ENCODE measurements around the gene TTLL10. TPM values are rescaled to one million over a fixed set of nuclear protein-coding genes. Genes with fewer than 3 reads are reported as not detected.
A peak's percentile ranks its signal among the peaks of the same experiment; 100 is the strongest.

The TTLL10 gene
- total RNA-seq, 2 experiments from 2014 or later, result not detected

- H3K4me3 Mint-ChIP-seq, result no peak overlapping the region
- H3K9me3 Mint-ChIP-seq, result no peaks in the 10 kb centered on the region
- H3K27ac Mint-ChIP-seq, result no peak overlapping the region
- no peaks in the 10 kb centered on the region for H3K27me3 Mint-ChIP-seq
- peaks cover 17% of the 10 kb centered on the region for H3K4me1 Mint-ChIP-seq
- H3K36me3 Mint-ChIP-seq, result peaks cover 35% of the 10 kb centered on the region
- DNase-seq, result no peak
These were observed 55.1 kb downstream of the TTLL10 start for GRCh38 chr1:1228596-1229321.

GRCh38 chr1:1229770-1230169, 56.1 kb downstream of the TTLL10 start:
- peaks cover 26% of the 10 kb centered on the region for H3K4me1 Mint-ChIP-seq
- H3K4me3 Mint-ChIP-seq, result peak overlapping the region; percentile 93
- no peaks in the 10 kb centered on the region for H3K27me3 Mint-ChIP-seq
- H3K27ac Mint-ChIP-seq, result no peak overlapping the region
- DNase-seq, result no peak
- H3K9me3 Mint-ChIP-seq, result no peaks in the 10 kb centered on the region
- H3K36me3 Mint-ChIP-seq, result peaks cover 43% of the 10 kb centered on the region

- Mint-ChIP-seq H3K27me3 (no peaks in the 10 kb centered on the region), H3K36me3 (peaks cover 38% of the 10 kb centered on the region), H3K4me3 (peak overlapping the region; percentile 93), H3K9me3 (no peaks in the 10 kb centered on the region), H3K27ac (peak overlapping the region; percentile 86), H3K4me1 (peaks cover 26% of the 10 kb centered on the region)
- no peak for DNase-seq
These were observed 57.1 kb downstream of the TTLL10 start for GRCh38 chr1:1230656-1231399.

GRCh38 chr1:1231400-1232207, 57.9 kb downstream of the TTLL10 start, which contains the start of gene SDF4:
SDF4 (minus strand) TSS chr1:1232001; CDS start chr1:1228772, 3,229 bp downstream.
- H3K27me3 Mint-ChIP-seq, result no peaks in the 10 kb centered on the region
- H3K36me3 Mint-ChIP-seq, result peaks cover 36% of the 10 kb centered on the region
- H3K4me1 Mint-ChIP-seq, result peaks cover 26% of the 10 kb centered on the region
- H3K27ac Mint-ChIP-seq, result peak within 1 kb of the TSS; percentile 86
- peak within 1 kb of the TSS; percentile 93 for H3K4me3 Mint-ChIP-seq
- no peaks in the 10 kb centered on the region for H3K9me3 Mint-ChIP-seq
- DNase-seq, result peak; percentile 99

GRCh38 chr1:1232208-1232795, 58.6 kb downstream of the TTLL10 start, which contains the start of gene B3GALT6:
B3GALT6 (plus strand) TSS chr1:1232237; CDS start chr1:1232279, 42 bp downstream.
- peak within 1 kb of the TSS; percentile 86 for H3K27ac Mint-ChIP-seq
- H3K27me3 Mint-ChIP-seq, result no peaks in the 10 kb centered on the region
- peaks cover 26% of the 10 kb centered on the region for H3K4me1 Mint-ChIP-seq
- H3K9me3 Mint-ChIP-seq, result no peaks in the 10 kb centered on the region
- H3K36me3 Mint-ChIP-seq, result peaks cover 36% of the 10 kb centered on the region
- no peak for DNase-seq
- H3K4me3 Mint-ChIP-seq, result peak within 1 kb of the TSS; percentile 93

GRCh38 chr1:1232796-1233566, 59.3 kb downstream of the TTLL10 start:
- no peaks in the 10 kb centered on the region for H3K27me3 Mint-ChIP-seq
- peak overlapping the region; percentile 70 for H3K4me3 Mint-ChIP-seq
- DNase-seq, result no peak
- peaks cover 36% of the 10 kb centered on the region for H3K36me3 Mint-ChIP-seq
- H3K4me1 Mint-ChIP-seq, result peaks cover 26% of the 10 kb centered on the region
- H3K9me3 Mint-ChIP-seq, result no peaks in the 10 kb centered on the region
- peak overlapping the region; percentile 80 for H3K27ac Mint-ChIP-seq

GRCh38 chr1:1233567-1233892, 59.9 kb downstream of the TTLL10 start:
- H3K4me1 Mint-ChIP-seq, result peaks cover 26% of the 10 kb centered on the region
- H3K4me3 Mint-ChIP-seq, result peak overlapping the region; percentile 70
- no peak for DNase-seq
- H3K9me3 Mint-ChIP-seq, result no peaks in the 10 kb centered on the region
- H3K27me3 Mint-ChIP-seq, result no peaks in the 10 kb centered on the region
- H3K27ac Mint-ChIP-seq, result peak overlapping the region; percentile 80
- peaks cover 36% of the 10 kb centered on the region for H3K36me3 Mint-ChIP-seq

GRCh38 chr1:1234180-1234808, 60.6 kb downstream of the TTLL10 start:
- DNase-seq, result no peak
- peak overlapping the region; percentile 80 for H3K27ac Mint-ChIP-seq
- no peaks in the 10 kb centered on the region for H3K9me3 Mint-ChIP-seq
- H3K4me3 Mint-ChIP-seq, result peak overlapping the region; percentile 70
- H3K27me3 Mint-ChIP-seq, result no peaks in the 10 kb centered on the region
- peaks cover 31% of the 10 kb centered on the region for H3K36me3 Mint-ChIP-seq
- peaks cover 26% of the 10 kb centered on the region for H3K4me1 Mint-ChIP-seq

GRCh38 chr1:1235016-1235744, 61.5 kb downstream of the TTLL10 start:
- no peaks in the 10 kb centered on the region for H3K9me3 Mint-ChIP-seq
- H3K36me3 Mint-ChIP-seq, result peaks cover 23% of the 10 kb centered on the region
- no peak overlapping the region for H3K27ac Mint-ChIP-seq
- H3K4me1 Mint-ChIP-seq, result peaks cover 18% of the 10 kb centered on the region
- H3K27me3 Mint-ChIP-seq, result no peaks in the 10 kb centered on the region
- no peak for DNase-seq
- H3K4me3 Mint-ChIP-seq, result no peak overlapping the region

- Mint-ChIP-seq H3K9me3 (no peaks in the 10 kb centered on the region), H3K27ac (no peak overlapping the region), H3K4me1 (peaks cover 14% of the 10 kb centered on the region), H3K4me3 (no peak overlapping the region), H3K36me3 (peaks cover 15% of the 10 kb centered on the region), H3K27me3 (no peaks in the 10 kb centered on the region)
- DNase-seq, result no peak
These were observed 62.6 kb downstream of the TTLL10 start for GRCh38 chr1:1236176-1236763.

GRCh38 chr1:1236945-1237873, 63.5 kb downstream of the TTLL10 start:
- no peaks in the 10 kb centered on the region for H3K9me3 Mint-ChIP-seq
- H3K36me3 Mint-ChIP-seq, result peaks cover 14% of the 10 kb centered on the region
- H3K4me1 Mint-ChIP-seq, result peaks cover 14% of the 10 kb centered on the region
- no peak overlapping the region for H3K4me3 Mint-ChIP-seq
- H3K27ac Mint-ChIP-seq, result no peak overlapping the region
- no peak for DNase-seq
- no peaks in the 10 kb centered on the region for H3K27me3 Mint-ChIP-seq
